AG04449 (cell line): ENCODE data around the gene PARD6G.

ENCODE experiments used
- CTCF ChIA-PET: fragments of 350-600 bp; formaldehyde crosslinking; extraction: SDS; loops from one replicate; lab custom pipeline; 2021; ENCODE audit warnings: antibody characterized with exemption; lab: Yijun Ruan, JAX
- POLR2A ChIA-PET: fragments of 400-600, 350-600 bp; formaldehyde crosslinking; extraction: SDS; loops from one replicate; lab custom pipeline; 2020; ENCODE audit warnings: antibody characterized with exemption, inconsistent platforms; lab: Yijun Ruan, JAX
- DNase-seq: peaks from one replicate; pipeline ENCODE4 v3.0.0-alpha.2; 2010; ENCODE audit warnings: low read depth, low spot score
- H3K4me3 ChIP-seq: 2 replicates; pipeline ENCODE4 v1.5.1; 2011; ENCODE audit warnings: low read depth, mild to moderate bottlenecking, control low read depth, low read length
- TF ChIP-seq, protein P1 (sequence below): IDR thresholded peaks from one replicate; pipeline ENCODE4 v1.5.1; 2011; ENCODE audit warnings: mild to moderate bottlenecking, moderate library complexity, low read length, control low read depth, inconsistent platforms; ENCODE audit not compliant: insufficient read depth; ENCODE audit errors: missing control alignments

PARD6G gene

GRCh38 chr18:80163183-80163582 is 84.1 kb downstream of the PARD6G start:
- ChIA-PET POLR2A (no interaction called here), CTCF (interaction anchor here (10.2 kb wide), 1 partner anchor 89 kb away, joined by 195 read pairs; the partner anchor contains the start of gene PARD6G)
- H3K4me3 ChIP-seq, result no peak overlapping the region
- no peak for DNase-seq
- TF ChIP-seq, protein P1, sequence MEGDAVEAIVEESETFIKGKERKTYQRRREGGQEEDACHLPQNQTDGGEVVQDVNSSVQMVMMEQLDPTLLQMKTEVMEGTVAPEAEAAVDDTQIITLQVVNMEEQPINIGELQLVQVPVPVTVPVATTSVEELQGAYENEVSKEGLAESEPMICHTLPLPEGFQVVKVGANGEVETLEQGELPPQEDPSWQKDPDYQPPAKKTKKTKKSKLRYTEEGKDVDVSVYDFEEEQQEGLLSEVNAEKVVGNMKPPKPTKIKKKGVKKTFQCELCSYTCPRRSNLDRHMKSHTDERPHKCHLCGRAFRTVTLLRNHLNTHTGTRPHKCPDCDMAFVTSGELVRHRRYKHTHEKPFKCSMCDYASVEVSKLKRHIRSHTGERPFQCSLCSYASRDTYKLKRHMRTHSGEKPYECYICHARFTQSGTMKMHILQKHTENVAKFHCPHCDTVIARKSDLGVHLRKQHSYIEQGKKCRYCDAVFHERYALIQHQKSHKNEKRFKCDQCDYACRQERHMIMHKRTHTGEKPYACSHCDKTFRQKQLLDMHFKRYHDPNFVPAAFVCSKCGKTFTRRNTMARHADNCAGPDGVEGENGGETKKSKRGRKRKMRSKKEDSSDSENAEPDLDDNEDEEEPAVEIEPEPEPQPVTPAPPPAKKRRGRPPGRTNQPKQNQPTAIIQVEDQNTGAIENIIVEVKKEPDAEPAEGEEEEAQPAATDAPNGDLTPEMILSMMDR, result no peak

GRCh38 chr18:80161781-80162417 is 85.4 kb downstream of the PARD6G start:
- TF ChIP-seq, protein P1, result no peak
- DNase-seq, result no peak
- H3K4me3 ChIP-seq, result no peak overlapping the region
- ChIA-PET CTCF (interaction anchor here (1.1 to 10.2 kb wide), 4 partner anchors 9 to 91 kb away, joined by 3 to 195 read pairs (median 68); partner anchors contain the start of gene PARD6G), POLR2A (no interaction called here)

DNA sequence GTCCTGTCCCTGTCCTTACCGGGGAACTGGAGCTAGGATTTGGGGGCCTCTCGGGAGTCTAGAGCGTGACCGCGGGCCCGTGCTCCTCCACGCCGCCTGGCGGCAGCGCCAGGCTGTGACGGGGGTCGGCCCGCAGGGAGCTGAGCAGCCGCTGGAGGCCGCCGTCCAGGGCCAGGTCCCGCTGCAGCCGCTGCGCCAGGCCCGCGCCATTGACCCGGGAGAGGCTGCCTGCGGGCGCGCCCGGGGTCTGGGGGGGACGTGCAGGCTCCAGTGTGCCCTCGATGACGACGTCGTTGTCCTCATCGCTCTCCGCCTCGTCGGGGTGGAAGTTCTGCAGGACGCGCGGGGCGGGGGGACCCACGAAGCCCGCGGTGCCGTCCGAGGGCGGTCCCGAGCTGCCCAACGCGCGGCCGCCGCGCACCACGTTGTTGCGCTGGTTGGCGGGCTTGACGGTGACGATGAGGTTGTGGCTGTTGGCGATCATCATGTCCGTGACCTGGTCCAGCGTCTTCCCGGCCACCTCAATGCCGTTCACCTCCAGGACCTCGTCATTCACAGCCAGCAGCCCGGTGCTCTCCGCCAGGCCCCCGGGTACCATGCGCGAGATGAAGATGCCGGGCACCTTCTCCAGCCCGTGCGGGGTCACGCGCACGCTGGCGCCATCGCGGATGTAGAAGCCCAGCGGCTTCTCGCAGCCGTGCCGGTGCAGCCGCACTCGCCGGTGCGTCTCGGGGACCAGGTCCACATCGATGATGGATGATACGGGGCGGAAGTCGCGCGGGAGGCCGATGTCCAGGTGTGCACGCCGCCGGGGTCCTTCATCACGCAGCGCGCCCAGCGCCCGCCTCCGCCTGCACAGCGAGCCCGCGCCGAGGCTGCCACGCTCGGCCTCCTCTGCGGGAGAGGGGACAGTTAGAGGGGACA is 87.3 kb downstream of the PARD6G start:
- CTCF ChIA-PET, result interaction anchor here (0.7 to 10.2 kb wide), 12 partner anchors 8 to 127 kb away, joined by 3 to 195 read pairs (median 4); partner anchors contain the start of gene PARD6G
- DNase-seq, result no peak
- TF ChIP-seq, protein P1, result peak; percentile 71
- POLR2A ChIA-PET, result interaction anchor here (0.7 kb wide), 1 partner anchor 8 kb away, joined by 3 read pairs; no protein-coding TSS in a partner anchor
- no peak overlapping the region for H3K4me3 ChIP-seq

GRCh38 chr18:80158365-80158764 is 88.9 kb downstream of the PARD6G start:
- no peak overlapping the region for H3K4me3 ChIP-seq
- POLR2A ChIA-PET, result no interaction called here
- no peak for DNase-seq
- TF ChIP-seq, protein P1, result no peak
- CTCF ChIA-PET, result interaction anchor here (1.0 to 10.2 kb wide), 19 partner anchors 12 to 224 kb away, joined by 3 to 195 read pairs (median 5); partner anchors contain the start of gene PARD6G

DNA sequence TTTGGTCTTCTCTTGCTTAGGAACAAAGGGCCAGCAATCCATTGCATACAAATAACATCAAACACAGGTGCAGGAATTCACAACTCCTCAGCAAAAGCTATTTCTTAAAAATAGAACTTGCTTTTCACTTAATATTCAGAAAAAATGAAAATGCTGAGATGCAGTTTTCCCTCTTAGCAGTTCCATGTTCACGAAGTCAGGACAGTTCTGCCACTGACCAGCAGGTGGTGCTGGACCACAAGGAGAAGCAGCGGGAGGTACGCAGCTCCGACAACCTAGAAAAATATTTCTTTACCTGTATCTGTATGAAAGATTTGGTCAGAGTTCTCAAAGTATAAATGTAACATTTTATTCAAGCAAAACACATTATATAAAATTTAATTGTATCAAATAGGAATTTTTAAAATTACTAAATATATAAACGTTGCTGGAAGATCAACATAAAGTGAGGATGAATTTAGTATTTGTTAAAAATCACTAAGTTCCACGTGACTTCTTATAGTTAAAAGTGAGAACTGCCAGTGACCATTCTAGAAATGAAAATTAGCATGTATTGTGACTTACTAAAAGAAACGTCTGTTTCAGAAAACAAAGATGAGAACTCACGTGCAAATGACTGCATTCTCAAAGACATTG is 89.5 kb downstream of the PARD6G start:
- TF ChIP-seq, protein P1, result peak; percentile 89
- no peak overlapping the region for H3K4me3 ChIP-seq
- POLR2A ChIA-PET, result no interaction called here
- peak; percentile 10 for DNase-seq
- CTCF ChIA-PET, result interaction anchor here (0.8 to 10.2 kb wide), 22 partner anchors 12 to 223 kb away, joined by 3 to 195 read pairs (median 6); partner anchors contain the start of gene PARD6G
